Measurements from ENCODE around the gene CEP85.
"Not testable (repeated sequence)": the region's sequence is repeated elsewhere in the genome, so short reads cannot be mapped to it uniquely, and the experiment has no call there.

CEP85 gene

DNA sequence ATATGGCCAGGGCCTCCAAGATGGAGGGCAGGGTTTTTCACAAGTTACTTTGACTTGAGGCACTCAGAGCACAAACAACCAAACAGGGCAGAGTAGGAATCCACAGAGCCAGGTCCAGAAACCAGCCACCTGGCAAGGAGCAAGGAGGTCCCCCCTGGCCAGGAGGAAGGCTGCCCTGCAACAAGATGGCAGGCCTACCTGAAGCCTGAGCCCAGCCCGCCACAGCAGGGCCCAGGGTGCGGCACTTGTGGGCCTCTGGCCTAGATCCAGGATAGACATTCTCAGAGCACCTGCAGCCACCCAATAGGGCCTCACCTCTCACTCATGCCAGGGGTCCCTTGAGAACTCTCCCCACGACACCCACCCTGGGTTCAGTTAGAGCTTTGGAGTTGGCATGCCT lies 57.4 kb downstream of the CEP85 start:
- no peak for DNase-seq

GRCh38 chr1:26291939-26292338 lies 57.9 kb downstream of the CEP85 start:
- no peak for DNase-seq

DNA sequence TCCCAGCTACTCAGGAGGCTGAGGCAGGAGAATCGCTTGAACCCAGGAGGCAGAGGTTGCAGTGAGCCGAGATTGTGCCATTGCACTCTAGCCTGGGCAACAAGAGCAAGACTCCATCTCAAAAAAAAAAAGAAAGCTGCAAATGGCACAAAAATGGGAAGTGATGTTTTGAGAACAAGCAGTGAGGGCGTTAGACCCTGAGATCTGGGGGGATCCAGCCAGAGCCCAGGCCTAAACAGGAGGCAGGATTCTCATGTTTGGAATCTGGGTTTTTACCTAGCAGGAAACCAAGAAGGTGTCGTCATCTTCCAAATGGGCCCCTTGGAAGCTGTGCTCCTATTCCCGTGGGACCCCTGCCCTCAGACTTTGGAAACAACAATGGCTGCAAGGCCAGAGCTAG lies 58.7 kb downstream of the CEP85 start:
- DNase-seq, result not testable (repeated sequence)

- no peak for DNase-seq
Measured at GRCh38 chr1:26293911-26294463, 60.0 kb downstream of the CEP85 start.

DNA sequence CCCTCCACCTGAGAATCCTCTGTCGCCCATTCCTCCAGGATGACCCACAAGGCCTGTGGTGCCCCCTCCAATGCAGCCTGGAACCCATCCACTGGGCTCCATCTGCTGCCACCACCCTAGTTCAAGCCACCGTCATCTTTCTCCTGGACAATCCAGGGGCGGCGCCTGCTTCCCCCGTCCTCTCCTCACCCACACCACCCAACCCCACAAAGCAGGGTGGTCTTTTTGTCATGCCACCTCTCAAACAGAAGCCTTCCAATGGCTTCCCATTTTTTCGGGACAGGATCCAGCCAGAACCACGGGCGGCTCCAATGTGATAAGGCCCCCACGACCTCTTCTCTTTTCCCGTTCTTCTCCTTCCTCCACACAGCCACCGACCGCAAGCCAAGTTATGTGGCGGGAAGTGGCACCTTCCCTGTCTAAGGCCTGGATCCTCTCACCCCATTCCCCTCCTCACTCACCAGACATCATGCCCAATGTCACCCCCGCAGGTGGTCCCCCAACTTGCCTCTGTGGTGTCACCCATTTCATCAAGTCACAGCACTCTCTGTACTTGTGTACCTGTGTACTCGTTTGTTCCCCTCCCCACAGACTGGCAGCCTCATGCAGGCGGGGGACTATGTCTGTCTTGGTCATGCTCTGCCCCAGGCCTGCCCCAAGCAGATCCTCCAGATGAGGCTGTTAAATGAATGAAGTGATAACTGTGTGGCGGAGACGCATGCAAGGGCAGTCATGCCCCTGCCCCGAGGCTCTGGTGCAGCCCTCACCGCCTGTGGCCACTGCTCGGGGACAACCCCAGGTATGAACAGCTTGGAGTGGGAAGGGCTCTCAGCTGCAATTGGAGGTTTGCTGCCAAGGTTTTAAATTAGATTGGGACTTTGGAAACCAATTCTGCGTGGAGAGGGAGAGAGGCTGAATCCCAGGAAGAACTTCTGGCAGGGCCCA lies 61.5 kb downstream of the CEP85 start:
- no peak for DNase-seq

DNA sequence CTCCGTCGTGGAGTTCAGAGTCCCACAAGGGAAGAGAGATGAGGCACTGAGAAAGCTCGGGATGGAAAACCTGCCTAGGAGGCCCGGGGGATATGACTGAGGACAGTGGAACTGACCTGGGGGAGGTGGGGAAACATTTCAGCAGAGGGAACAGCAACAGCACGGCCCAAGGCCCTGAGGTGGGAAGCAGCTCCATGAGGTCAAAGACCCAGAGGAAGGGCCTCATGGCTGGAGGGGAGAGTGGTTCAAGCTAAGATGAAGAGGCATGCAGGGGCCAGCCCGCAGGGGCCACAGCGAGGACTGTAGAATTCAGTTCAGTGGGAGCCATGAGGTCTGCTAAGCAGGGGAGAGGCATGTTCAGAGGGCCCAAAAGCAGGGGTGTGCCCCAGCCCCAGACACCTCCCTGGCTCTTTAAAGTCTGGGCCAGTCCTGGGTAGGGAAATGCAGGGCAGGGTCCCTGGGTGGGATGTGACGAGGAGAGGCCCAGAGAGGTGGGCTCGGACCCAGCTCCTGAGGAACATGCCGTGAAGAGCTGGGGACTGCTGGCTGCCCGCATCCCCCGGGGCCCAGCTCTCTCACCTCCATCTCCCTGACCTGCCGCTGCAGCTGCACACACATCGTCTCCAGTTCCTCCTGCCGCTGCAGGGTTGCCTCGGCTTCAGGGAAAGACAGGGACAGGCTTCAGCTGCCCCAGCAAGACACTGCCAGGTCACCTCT lies 62.5 kb downstream of the CEP85 start:
- no peak for DNase-seq

DNA sequence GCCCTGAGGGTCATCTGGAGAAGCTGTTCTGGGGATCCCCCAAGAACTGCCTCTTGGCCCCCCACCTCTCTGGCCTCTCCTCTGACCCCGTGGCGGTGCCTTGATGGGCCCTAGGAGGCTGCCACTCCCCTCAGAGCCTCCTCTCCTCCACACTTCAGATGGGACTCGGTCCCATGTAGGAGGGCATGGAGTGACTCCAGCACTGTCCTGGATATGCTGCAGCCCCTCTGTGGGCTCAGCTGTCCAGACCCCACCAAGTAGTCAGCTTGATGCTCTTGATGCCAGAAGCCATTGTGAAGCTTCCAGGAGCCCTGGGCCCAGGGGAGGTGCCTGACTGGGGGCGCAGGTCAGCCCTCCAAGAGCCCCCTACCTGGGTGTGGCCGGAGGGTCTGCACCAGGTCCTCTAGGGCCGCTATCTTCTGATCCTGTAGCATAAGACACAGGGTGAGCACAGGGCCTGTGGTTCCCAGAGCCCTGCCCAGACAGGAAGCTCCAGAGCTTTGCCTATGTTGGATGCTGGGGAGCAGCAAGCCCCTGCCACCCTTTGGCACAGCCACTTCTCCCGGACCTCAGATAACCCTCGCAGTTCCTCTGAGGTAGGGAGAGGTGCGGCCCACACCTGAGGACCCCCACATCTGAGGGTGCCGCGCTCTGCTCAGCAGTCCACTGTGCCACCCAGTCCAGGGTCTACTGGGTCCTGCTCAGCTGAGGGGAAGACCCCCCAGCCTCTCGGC lies 63.2 kb downstream of the CEP85 start:
- no peak for DNase-seq

- DNase-seq, result no peak
Measured at GRCh38 chr1:26297791-26298124, 63.8 kb downstream of the CEP85 start.

GRCh38 chr1:26300578-26301275 lies 66.7 kb downstream of the CEP85 start:
- no peak for DNase-seq

DNA sequence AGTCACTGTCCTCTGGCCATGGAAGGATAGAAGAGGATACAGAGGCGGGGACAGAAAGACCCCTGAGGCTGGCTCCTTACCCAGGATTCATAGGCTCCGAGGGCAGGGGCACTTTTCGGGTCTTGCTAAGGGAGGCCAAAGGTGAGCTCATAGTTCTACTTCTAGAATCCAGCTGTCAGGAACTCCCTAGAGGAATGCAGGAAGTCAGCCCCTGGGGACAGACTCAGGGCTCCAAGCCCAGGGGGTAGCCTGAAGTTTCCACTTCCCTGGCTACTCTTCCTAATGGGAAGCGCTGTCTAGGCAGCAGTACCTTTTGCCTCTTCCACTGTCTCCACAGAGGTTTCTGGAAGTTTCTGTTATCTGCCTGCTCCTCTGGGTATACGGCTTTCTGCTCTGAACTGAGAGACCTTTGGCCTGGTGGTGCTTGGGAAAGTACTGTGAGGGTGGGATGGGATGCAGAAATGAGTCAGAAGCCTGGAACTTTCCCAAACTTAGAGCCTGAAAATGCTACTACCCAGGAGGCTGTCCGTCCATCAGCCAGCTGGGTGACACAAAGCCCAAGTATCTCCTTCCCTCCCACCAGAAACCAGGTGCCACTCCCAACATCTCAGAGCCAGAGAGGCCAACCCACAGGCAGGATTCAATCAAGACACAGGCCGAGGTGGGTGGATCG lies 68.9 kb downstream of the CEP85 start:
- no peak for DNase-seq

DNA sequence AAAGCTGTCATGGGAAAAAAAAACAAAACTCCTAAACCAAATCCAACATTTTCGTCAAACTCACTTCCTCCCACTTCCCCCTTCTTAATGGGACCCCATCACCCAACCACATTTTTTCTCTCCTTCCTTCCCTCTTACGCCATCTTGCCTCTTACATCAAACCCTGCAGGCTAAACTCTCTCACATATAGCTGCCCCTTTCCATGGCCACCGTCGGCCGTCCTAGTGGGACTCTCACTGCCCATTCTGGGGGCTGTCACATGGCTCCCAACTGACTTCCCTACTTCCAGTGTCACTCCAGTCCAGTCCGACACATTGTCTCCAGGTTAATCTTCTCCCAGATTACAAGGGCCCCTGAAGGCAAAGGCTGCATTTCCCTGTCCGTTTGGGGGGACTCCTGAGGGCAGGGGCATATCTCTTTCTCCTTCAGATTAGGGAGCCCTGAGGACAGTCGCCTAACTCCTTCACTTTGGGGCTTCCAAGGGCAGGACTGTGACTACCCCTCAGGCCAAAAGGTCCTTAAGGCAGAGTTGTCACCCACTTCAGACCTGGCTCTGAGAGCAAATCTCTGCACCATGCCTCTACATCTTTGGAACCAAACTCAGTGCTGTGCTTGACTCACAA lies 71.8 kb downstream of the CEP85 start:
- DNase-seq, result no peak

- DNase-seq, result peak; percentile 84
Measured at GRCh38 chr1:26306290-26307229, 72.6 kb downstream of the CEP85 start, which contains the start of gene UBXN11. Gene UBXN11 (minus strand): TSS chr1:26306636. CDS start chr1:26302883, 3,753 bp downstream.

GRCh38 chr1:26307363-26307781 lies 73.4 kb downstream of the CEP85 start:
- no peak for DNase-seq

GRCh38 chr1:26307966-26308899 lies 74.2 kb downstream of the CEP85 start:
- not testable (repeated sequence) for DNase-seq

- no peak for DNase-seq
Measured at GRCh38 chr1:26314501-26314900, 80.5 kb downstream of the CEP85 start.

DNA sequence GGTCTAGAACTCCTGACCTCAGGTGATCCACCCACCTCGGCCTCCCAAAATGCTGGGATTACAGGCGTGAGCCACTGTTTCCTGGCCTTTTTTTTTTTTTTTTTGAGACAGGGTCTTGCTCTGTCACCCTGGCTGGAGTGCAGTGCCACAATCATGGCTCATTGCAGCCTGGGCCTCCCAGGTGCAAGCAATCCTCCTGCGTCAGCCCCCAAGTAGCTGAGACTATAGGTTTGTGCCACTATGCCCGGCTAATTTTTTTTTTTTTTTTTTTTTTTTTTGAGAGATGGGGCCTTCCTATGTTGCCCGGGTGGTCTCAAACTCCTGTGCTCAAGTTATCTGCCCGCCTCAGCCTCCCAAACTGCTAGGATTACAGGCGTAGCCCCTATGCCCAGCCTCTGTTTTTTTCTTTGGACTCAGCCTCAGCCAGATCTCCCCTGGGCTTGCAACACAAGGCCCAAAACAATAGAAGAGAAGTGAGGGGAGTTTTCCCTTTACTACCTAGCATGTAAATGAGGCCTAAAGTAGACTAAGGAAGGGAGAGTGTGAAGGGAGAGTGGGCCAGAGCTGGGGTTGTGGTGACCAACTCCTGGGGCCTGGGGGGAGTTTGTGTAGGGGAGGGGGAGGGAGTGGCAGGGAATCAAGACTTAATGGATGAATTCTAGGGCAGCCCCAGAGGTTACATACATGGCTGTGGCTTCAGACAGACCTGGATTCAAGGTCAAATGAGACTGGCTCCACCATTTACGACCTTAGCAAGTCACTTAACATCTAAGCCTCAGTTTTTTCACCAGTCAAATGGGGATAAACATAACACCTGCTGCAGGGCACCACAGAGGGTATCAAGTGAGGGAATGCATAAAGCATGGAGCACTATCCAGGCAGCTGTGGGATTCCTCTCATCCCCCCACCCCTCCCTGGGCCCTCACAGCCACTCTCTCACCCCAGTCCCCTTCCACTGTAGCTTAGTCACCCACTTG lies 82.2 kb downstream of the CEP85 start:
- no peak for DNase-seq

GRCh38 chr1:26317146-26317545 lies 83.1 kb downstream of the CEP85 start:
- no peak for DNase-seq

All from NCI-H446 treated with DMSO at 0.1 percent for 48 hours (cell line).